Activated naive CD4-positive, alpha-beta T cell treated with anti-CD3 and anti-CD28 coated beads, Interleukin-2, amount 50 U/mL, for 24 hours (primary cell): ENCODE data around the gene B4GALT4.
A peak's percentile ranks its signal among the peaks of the same experiment; 100 is the strongest.

Source experiments
- H3K27ac Mint-ChIP-seq: one replicate; pipeline ENCODE4 v1.8.0; 2021; ENCODE audit warnings: mild to moderate bottlenecking, mixed read lengths
- H3K27me3 Mint-ChIP-seq: one replicate; pipeline ENCODE4 v1.8.0; 2021; ENCODE audit warnings: mixed read lengths
- H3K36me3 Mint-ChIP-seq: one replicate; pipeline ENCODE4 v1.8.0; 2021; ENCODE audit warnings: mixed read lengths
- H3K4me1 Mint-ChIP-seq: one replicate; pipeline ENCODE4 v1.8.0; 2021; ENCODE audit warnings: mixed read lengths
- H3K4me3 Mint-ChIP-seq: one replicate; pipeline ENCODE4 v1.8.0; 2021; ENCODE audit warnings: mild to moderate bottlenecking, mixed read lengths
- H3K9me3 Mint-ChIP-seq: one replicate; pipeline ENCODE4 v1.8.0; 2021; ENCODE audit warnings: mixed read lengths

B4GALT4 gene

GRCh38 chr3:119223511-119223910 lies 17.2 kb downstream of the B4GALT4 start:
- H3K36me3 Mint-ChIP-seq: peaks cover 35% of the 10 kb centered on the region
- H3K4me3 Mint-ChIP-seq: no peak overlapping the region
- H3K27me3 Mint-ChIP-seq: no peaks in the 10 kb centered on the region
- no peaks in the 10 kb centered on the region for H3K9me3 Mint-ChIP-seq
- peaks cover 89% of the 10 kb centered on the region for H3K4me1 Mint-ChIP-seq
- H3K27ac Mint-ChIP-seq: peak overlapping the region; percentile 75

DNA sequence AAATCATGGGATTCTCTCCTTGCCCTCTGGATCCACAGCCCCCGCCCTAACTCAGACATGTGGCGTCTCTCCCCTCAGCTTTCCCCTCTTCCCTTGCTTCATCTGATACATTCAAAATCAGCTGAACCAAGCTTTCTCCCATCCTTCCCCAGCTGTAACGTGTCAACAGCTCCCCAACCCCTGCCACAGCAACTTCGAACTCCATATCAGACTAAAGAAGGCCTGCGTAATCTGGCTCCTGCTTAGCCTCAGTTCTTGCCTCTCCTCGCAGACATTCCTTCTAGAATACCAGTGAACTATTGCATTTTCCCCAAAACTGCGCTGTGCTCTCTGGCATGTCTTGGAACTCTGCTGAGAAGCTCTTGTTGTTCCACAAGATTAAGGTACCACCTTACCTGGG lies 18.3 kb downstream of the B4GALT4 start:
- peaks cover 81% of the 10 kb centered on the region for H3K4me1 Mint-ChIP-seq
- peak overlapping the region; percentile 93 for H3K27ac Mint-ChIP-seq
- H3K9me3 Mint-ChIP-seq: no peaks in the 10 kb centered on the region
- H3K4me3 Mint-ChIP-seq: no peak overlapping the region
- H3K27me3 Mint-ChIP-seq: no peaks in the 10 kb centered on the region
- H3K36me3 Mint-ChIP-seq: peaks cover 31% of the 10 kb centered on the region

GRCh38 chr3:119221779-119222320 lies 18.8 kb downstream of the B4GALT4 start:
- H3K36me3 Mint-ChIP-seq: peaks cover 32% of the 10 kb centered on the region
- H3K27ac Mint-ChIP-seq: peak overlapping the region; percentile 93
- peaks cover 81% of the 10 kb centered on the region for H3K4me1 Mint-ChIP-seq
- H3K27me3 Mint-ChIP-seq: no peaks in the 10 kb centered on the region
- H3K4me3 Mint-ChIP-seq: no peak overlapping the region
- no peaks in the 10 kb centered on the region for H3K9me3 Mint-ChIP-seq

DNA sequence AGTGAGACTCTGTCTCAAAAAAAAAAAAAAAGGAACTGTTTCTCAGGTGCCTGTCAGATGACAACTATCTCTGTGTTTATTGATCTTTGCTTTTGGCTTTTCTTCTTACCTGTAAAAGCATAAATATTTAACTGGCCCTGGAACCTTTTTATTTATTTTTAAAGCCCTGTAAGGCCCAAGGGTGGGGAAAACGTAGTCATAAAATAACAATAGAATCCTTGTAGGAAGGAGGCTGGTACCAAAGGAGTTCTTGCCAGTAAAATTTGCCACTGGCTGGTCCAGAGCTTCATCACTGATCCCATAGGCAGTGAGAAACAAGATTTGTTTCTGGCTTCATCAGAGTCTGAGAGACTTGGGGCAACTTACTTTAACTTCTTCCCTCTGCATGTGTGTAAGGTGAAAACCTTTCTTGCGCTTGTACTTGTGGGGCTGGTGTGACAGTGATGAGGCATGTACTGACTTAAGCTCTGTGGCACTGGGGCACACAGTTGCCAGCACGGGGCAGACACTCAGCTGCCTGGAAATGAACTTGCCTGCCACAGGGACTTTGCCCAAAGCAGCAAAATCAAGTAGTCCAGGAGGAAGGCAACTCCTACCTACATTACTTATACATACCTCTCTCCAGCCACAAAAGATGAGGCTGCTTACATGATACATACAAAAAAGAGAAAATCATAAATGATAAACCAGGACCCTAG lies 19.6 kb downstream of the B4GALT4 start:
- H3K4me3 Mint-ChIP-seq: no peak overlapping the region
- H3K36me3 Mint-ChIP-seq: peaks cover 30% of the 10 kb centered on the region
- H3K4me1 Mint-ChIP-seq: peaks cover 75% of the 10 kb centered on the region
- peak overlapping the region; percentile 93 for H3K27ac Mint-ChIP-seq
- no peaks in the 10 kb centered on the region for H3K27me3 Mint-ChIP-seq
- no peaks in the 10 kb centered on the region for H3K9me3 Mint-ChIP-seq

DNA sequence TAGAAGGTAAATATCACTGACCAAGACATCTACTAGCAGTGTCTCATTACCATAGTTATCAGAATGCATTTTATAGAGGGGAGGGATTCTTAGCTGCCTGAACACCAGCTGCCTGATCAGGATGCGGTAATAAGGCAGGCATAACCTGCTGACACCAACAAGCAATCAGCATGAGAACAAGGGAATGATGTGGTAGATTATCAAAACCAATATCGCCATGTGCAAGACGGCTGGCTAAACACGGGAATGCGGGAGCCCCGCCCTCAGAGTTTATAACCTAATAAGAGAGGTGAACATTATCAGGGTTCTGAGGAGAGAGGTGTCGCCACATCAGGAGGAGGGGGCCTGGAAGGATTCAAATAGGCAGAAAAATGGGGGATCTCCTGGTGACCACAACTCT lies 20.5 kb downstream of the B4GALT4 start:
- Mint-ChIP-seq H3K4me3 (no peak overlapping the region), H3K36me3 (peaks cover 35% of the 10 kb centered on the region), H3K27ac (peak overlapping the region; percentile 93), H3K4me1 (peaks cover 74% of the 10 kb centered on the region), H3K9me3 (no peaks in the 10 kb centered on the region), H3K27me3 (no peaks in the 10 kb centered on the region)

- Mint-ChIP-seq H3K4me1 (peaks cover 67% of the 10 kb centered on the region), H3K27me3 (no peaks in the 10 kb centered on the region), H3K27ac (peak overlapping the region; percentile 98), H3K9me3 (no peaks in the 10 kb centered on the region), H3K4me3 (peak overlapping the region; percentile 71), H3K36me3 (peaks cover 32% of the 10 kb centered on the region)
Measured at GRCh38 chr3:119219069-119219468, 21.6 kb downstream of the B4GALT4 start.

DNA sequence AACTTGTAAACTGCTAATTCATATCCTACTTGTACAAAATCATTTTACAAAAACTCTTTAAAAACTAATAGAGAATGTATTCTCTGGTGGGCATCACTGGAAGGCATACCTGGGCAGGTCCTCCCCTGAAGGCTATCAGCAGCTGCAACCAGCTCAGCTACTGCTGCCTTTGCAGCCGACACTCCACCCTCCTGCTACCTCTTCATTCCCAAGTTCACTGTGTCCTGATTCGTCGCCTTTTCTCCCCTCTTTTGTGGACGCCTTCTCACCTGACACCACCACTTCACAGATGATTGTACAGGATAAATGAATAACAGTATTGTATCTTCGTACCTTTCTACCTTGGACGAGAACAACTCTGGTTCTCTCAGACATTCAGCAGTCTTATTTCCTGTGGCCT lies 28.9 kb downstream of the B4GALT4 start:
- peaks cover 34% of the 10 kb centered on the region for H3K36me3 Mint-ChIP-seq
- H3K4me3 Mint-ChIP-seq: no peak overlapping the region
- H3K27me3 Mint-ChIP-seq: no peaks in the 10 kb centered on the region
- H3K27ac Mint-ChIP-seq: peak overlapping the region; percentile 82
- peaks cover 69% of the 10 kb centered on the region for H3K4me1 Mint-ChIP-seq
- H3K9me3 Mint-ChIP-seq: no peaks in the 10 kb centered on the region

- no peak overlapping the region for H3K4me3 Mint-ChIP-seq
- no peaks in the 10 kb centered on the region for H3K9me3 Mint-ChIP-seq
- no peaks in the 10 kb centered on the region for H3K27me3 Mint-ChIP-seq
- H3K27ac Mint-ChIP-seq: no peak overlapping the region
- H3K4me1 Mint-ChIP-seq: peaks cover 74% of the 10 kb centered on the region
- peaks cover 34% of the 10 kb centered on the region for H3K36me3 Mint-ChIP-seq
Measured at GRCh38 chr3:119211193-119211592, 29.5 kb downstream of the B4GALT4 start.

GRCh38 chr3:119207512-119207875 lies 33.2 kb downstream of the B4GALT4 start:
- peaks cover 83% of the 10 kb centered on the region for H3K4me1 Mint-ChIP-seq
- H3K27ac Mint-ChIP-seq: peak overlapping the region; percentile 80
- peak overlapping the region; percentile 45 for H3K4me3 Mint-ChIP-seq
- H3K27me3 Mint-ChIP-seq: no peaks in the 10 kb centered on the region
- H3K9me3 Mint-ChIP-seq: no peaks in the 10 kb centered on the region
- H3K36me3 Mint-ChIP-seq: peaks cover 23% of the 10 kb centered on the region

GRCh38 chr3:119206611-119207511 lies 33.8 kb downstream of the B4GALT4 start:
- Mint-ChIP-seq H3K27ac (peak overlapping the region; percentile 80), H3K9me3 (no peaks in the 10 kb centered on the region), H3K4me1 (peaks cover 78% of the 10 kb centered on the region), H3K36me3 (peaks cover 19% of the 10 kb centered on the region), H3K4me3 (peak overlapping the region; percentile 45), H3K27me3 (no peaks in the 10 kb centered on the region)

GRCh38 chr3:119205685-119206084 lies 35.0 kb downstream of the B4GALT4 start:
- H3K27ac Mint-ChIP-seq: peak overlapping the region; percentile 57
- H3K27me3 Mint-ChIP-seq: no peaks in the 10 kb centered on the region
- H3K36me3 Mint-ChIP-seq: peaks cover 13% of the 10 kb centered on the region
- no peak overlapping the region for H3K4me3 Mint-ChIP-seq
- peaks cover 73% of the 10 kb centered on the region for H3K4me1 Mint-ChIP-seq
- H3K9me3 Mint-ChIP-seq: no peaks in the 10 kb centered on the region

GRCh38 chr3:119205209-119205608 lies 35.5 kb downstream of the B4GALT4 start:
- Mint-ChIP-seq H3K27ac (no peak overlapping the region), H3K9me3 (no peaks in the 10 kb centered on the region), H3K27me3 (no peaks in the 10 kb centered on the region), H3K4me1 (peaks cover 68% of the 10 kb centered on the region), H3K36me3 (peaks cover 8% of the 10 kb centered on the region), H3K4me3 (peak overlapping the region; percentile 47)

- Mint-ChIP-seq H3K4me1 (no peaks in the 10 kb centered on the region), H3K9me3 (no peaks in the 10 kb centered on the region), H3K27me3 (no peaks in the 10 kb centered on the region), H3K27ac (no peak overlapping the region), H3K36me3 (peaks cover 3% of the 10 kb centered on the region), H3K4me3 (no peak overlapping the region)
Measured at GRCh38 chr3:119195911-119196310, 44.8 kb downstream of the B4GALT4 start.

DNA sequence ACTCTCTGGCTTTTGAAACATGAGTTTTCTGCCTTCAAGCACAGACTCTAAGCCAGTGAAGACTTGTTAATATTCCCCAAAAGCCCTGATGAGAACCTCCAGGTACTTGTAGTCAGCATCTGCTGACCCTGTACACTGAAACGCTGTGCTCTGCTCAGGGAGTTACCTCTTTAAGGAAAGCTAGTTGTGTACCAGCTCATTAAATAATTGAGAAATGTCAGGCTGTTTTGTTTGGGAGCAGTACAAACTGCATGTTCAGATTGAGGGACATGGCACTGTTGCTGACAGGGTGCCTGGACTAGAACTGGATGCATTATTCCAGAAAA lies 45.6 kb downstream of the B4GALT4 start:
- no peaks in the 10 kb centered on the region for H3K9me3 Mint-ChIP-seq
- H3K4me3 Mint-ChIP-seq: no peak overlapping the region
- no peaks in the 10 kb centered on the region for H3K4me1 Mint-ChIP-seq
- H3K36me3 Mint-ChIP-seq: peaks cover 3% of the 10 kb centered on the region
- no peak overlapping the region for H3K27ac Mint-ChIP-seq
- no peaks in the 10 kb centered on the region for H3K27me3 Mint-ChIP-seq

- peaks cover 3% of the 10 kb centered on the region for H3K36me3 Mint-ChIP-seq
- no peaks in the 10 kb centered on the region for H3K9me3 Mint-ChIP-seq
- H3K27me3 Mint-ChIP-seq: no peaks in the 10 kb centered on the region
- no peaks in the 10 kb centered on the region for H3K4me1 Mint-ChIP-seq
- no peak overlapping the region for H3K27ac Mint-ChIP-seq
- H3K4me3 Mint-ChIP-seq: no peak overlapping the region
Measured at GRCh38 chr3:119194237-119195150, 46.2 kb downstream of the B4GALT4 start.
